Fibroblast of the aortic adventitia (primary cell): ENCODE data around the gene ROR2. TPM values are rescaled to one million over a fixed set of nuclear protein-coding genes. Genes with fewer than 3 reads are reported as not detected.

Source experiments
- DNase-seq: peaks from one replicate; pipeline ENCODE4 v3.0.0-alpha.2; 2010; ENCODE audit warnings: low read depth
- H3K4me3 ChIP-seq: 2 replicates; pipeline ENCODE4 v1.5.1; 2011; ENCODE audit warnings: low read depth, mild to moderate bottlenecking, control low read depth, low read length, moderate library complexity
- total RNA-seq: library from RNA; depleted of rRNA; stranded (reverse); fragments of >200 nt; gene quantifications from 2 replicates; pipeline ENCODE4 v1.2.3, GENCODE V29; 2012; ENCODE audit warnings: low replicate concordance
- TF ChIP-seq, protein P1 (sequence below): IDR thresholded peaks from 2 replicates; pipeline ENCODE4 v1.5.1; 2011; ENCODE audit warnings: mild to moderate bottlenecking, low read length, control low read depth, inconsistent platforms; ENCODE audit not compliant: insufficient read depth

Gene ROR2
- total RNA-seq, 1 donor: 13.0 TPM

DNA sequence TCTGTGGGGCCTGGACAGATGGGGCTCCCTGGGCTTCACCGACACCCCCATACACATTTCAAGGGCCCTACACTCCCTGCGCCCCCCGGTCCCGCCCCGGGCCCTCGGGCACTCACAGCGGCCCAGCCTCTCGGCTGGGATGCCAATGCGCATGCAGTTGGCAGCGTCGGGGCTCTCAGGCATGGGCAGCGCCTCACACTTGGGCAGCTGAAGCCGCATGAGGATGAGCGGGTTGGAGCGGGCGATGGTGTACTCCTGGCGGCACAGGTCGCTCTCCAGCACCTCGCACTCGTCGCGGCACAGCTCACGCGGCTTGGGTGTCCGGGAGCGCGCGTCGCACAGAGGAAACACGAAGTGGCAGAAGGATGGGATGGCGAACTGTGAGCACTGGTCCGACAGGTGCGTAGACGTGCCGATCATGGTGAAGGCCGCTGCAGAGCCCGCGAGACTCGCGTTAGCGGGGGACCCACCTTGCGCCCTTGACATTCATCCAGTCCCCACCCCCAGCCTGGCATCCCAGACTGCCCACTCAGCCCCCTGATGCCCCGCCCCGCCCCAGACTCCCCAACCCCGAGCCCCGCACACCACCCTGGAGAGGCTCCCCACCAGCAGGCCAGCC lies 216.9 kb downstream of the ROR2 start:
- TF ChIP-seq, protein P1, sequence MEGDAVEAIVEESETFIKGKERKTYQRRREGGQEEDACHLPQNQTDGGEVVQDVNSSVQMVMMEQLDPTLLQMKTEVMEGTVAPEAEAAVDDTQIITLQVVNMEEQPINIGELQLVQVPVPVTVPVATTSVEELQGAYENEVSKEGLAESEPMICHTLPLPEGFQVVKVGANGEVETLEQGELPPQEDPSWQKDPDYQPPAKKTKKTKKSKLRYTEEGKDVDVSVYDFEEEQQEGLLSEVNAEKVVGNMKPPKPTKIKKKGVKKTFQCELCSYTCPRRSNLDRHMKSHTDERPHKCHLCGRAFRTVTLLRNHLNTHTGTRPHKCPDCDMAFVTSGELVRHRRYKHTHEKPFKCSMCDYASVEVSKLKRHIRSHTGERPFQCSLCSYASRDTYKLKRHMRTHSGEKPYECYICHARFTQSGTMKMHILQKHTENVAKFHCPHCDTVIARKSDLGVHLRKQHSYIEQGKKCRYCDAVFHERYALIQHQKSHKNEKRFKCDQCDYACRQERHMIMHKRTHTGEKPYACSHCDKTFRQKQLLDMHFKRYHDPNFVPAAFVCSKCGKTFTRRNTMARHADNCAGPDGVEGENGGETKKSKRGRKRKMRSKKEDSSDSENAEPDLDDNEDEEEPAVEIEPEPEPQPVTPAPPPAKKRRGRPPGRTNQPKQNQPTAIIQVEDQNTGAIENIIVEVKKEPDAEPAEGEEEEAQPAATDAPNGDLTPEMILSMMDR: no peak
- no peak for DNase-seq
- no peak overlapping the region for H3K4me3 ChIP-seq

DNA sequence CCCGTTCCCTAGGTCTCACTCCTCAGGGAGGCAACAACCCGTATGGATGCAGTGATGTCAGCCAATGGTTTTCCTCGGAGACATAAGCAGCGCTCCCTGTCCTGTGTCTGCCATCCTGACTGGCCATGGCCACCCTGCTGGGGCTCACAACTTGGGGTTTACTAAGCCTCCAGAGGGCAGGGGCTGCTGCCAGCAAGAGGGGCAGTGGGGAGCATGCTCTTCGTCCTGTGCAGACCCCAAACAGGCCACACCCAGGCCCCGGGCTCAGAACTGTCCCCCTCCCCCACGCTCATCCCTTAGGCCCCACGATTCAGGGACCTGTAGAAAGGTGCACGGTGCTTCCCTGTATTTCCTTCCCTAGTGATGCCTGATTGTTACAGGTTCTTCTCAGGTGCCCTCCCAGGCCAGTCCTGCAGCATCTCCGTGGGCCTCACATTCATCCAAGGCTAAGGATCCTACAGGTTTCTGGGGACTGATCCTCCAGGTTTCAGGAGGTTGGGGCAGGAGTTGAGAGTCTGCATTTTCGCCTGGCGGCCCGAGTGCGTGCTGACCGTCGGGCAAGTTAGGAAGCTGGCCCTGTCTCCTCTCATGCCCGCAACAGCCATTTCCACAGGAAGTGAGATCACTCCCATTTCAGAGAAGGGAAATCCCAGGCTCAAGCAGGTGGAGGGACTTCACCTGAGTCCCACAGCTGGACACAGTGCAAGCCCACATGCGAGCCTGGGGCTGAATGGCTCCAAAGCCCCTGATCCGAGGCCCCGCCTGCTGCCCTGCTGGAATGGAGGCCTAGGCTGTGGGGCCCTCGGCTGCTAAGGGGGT lies 217.6 kb downstream of the ROR2 start:
- H3K4me3 ChIP-seq: no peak overlapping the region
- no peak for DNase-seq
- TF ChIP-seq, protein P1: no peak

DNA sequence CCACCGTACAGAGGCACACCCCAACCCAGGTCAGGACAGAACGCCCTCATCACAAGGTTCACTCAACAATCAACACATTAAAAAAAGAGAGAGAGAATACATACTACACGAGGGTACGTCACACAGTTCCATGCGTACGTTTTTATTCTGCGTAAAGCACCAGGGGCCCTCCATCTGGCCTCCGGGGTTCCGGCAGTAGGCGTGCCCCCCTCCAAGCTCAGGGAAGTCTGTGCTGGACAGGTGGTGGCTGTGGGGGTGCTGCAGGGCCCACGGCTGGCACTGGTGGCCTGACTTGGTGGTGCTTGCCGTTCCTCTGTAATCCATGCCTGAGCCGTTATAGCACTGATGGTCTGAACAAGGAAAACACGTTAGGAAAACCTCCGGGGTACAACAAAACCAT lies 219.2 kb downstream of the ROR2 start:
- DNase-seq: no peak
- H3K4me3 ChIP-seq: no peak overlapping the region
- TF ChIP-seq, protein P1: no peak

DNA sequence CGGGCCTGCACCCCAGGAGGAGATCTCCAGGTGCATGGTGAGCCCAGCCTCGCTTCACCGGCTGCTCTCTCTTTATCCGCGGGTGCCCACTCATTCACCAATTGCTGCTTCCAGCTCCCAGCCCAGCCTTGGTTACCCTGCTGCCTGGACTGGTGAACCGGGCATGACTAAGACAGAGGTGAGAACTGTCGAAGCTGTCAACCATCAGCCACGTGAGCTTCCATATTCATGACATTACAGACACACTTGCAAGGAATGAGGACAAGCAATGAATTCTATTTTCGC lies 220.5 kb downstream of the ROR2 start:
- TF ChIP-seq, protein P1: no peak
- no peak overlapping the region for H3K4me3 ChIP-seq
- no peak for DNase-seq

DNA sequence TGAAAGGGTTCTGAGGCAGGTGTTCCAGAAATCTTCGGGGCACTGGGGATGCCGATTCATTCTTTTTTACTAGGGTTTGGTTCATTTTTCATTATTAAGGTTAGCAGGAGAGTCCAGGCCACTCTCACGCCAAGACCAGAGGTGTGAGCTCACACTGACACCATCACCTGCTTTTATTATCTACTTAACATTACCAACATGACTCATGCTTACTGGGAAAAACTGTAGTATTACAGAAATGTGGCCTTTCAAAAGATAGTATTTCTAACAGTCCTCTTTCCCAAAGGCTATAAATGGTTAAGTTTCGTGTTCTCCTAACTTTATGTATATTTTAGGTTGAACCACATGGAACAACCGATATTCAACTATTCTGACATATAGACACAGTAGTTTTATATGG lies 222.1 kb downstream of the ROR2 start:
- no peak for DNase-seq
- TF ChIP-seq, protein P1: no peak
- no peak overlapping the region for H3K4me3 ChIP-seq

DNA sequence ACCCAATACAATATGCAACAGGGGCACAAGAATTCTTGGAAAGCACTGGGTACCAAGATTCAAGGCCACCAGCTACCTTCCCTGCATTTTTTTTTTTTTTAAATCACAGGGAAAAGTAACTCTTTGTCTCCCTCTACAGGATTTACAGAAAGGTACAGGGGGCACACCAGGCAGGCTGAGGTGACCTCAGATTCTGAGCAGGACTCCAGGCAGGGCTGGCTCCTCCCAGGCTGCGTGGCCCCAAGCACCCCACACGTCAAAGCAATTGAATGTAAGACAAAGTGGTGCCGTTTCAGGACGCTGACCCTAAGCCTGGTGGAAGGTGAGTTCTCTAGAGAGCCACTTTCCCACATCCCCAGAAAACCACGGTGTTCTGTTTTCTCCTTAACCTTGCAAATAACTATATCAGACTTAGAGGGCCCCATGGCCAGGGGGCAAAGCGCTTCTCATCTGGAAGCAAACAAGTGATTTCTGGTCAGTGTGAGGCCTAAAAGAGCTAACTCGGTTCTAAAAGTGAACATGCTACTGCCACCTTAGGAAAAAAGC lies 222.6 kb downstream of the ROR2 start:
- no peak overlapping the region for H3K4me3 ChIP-seq
- TF ChIP-seq, protein P1: peak; percentile 72
- DNase-seq: peak; percentile 63
